ENCODE results near the gene CCDC14.

- TF ChIP-seq EZH2 (IDR thresholded peaks at IDR 0.05; ENCODE audit: insufficient read depth, poor library complexity, severe bottlenecking) (no peak), EZH2phosphoT487 (IDR thresholded peaks at IDR 0.05; ENCODE audit: insufficient read depth, low read depth) (no peak)
These were observed 77.9 kb downstream of the CCDC14 start for GRCh38 chr3:123883111-123883510.

All from GM23248 (cell line).